A204.1 (cell line): ENCODE results near the gene MTUS2.
"Not testable (repeated sequence)": the region's sequence is repeated elsewhere in the genome, so short reads cannot be mapped to it uniquely, and the experiment has no call there.

ENCODE experiments used
- FAIRE-seq: peaks from 2 replicates; lab custom pipeline; 2012; peaks lifted over from hg19 to GRCh38; lab: Jason Lieb, UNC

The MTUS2 gene

GRCh38 chr13:28964052-28964451 is 143.9 kb downstream of the MTUS2 start:
- no peak for FAIRE-seq

DNA sequence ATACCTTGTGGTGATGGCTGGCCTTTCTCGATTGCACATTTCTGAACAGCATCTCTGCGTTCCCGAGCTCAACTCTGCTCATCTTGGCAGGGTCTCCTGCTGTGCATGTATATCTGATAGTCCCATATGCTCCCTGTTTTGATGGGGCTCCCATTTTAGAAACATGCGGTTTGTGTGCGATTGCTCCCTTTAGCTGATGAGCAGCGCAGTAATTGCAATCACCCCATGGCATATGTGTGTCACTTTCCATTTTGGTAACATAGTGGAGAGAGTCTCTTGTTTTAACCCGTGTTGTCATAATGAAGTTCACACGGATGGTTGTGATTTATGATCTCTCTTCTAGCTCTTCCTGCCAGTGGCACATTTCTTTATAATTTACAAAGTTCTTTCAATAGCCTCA is 144.7 kb downstream of the MTUS2 start:
- FAIRE-seq = no peak

GRCh38 chr13:28967029-28967915 is 147.1 kb downstream of the MTUS2 start:
- no peak for FAIRE-seq

GRCh38 chr13:28976195-28976594 is 156.1 kb downstream of the MTUS2 start:
- no peak for FAIRE-seq

- FAIRE-seq = no peak
These were observed 156.5 kb downstream of the MTUS2 start for GRCh38 chr13:28976636-28977035.

- no peak for FAIRE-seq
These were observed 158.4 kb downstream of the MTUS2 start for GRCh38 chr13:28978574-28978973.

- no peak for FAIRE-seq
These were observed 161.4 kb downstream of the MTUS2 start for GRCh38 chr13:28981530-28981929.

- FAIRE-seq = no peak
These were observed 163.5 kb downstream of the MTUS2 start for GRCh38 chr13:28983641-28984040.

- FAIRE-seq = no peak
These were observed 164.2 kb downstream of the MTUS2 start for GRCh38 chr13:28984326-28984725.

GRCh38 chr13:28984825-28985224 is 164.7 kb downstream of the MTUS2 start:
- no peak for FAIRE-seq

DNA sequence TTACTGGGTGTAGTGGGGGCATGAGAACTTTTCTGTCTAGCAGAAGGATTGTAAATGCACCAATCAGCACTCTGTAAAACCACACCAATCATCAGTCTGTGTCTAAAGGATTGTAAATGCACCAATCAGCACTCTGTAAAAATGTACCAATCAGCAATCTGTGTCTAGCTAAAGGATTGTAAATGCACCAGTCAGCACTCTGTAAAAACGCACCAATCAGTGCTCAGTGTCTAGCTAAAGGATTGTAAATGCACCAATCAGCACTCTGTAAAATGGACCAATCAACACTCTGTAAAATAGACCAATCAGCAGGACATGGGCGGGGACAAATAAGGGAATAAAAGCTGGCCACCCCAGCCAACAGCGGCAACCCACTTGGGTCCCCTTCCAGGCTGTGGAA is 170.2 kb downstream of the MTUS2 start:
- not testable (repeated sequence) for FAIRE-seq

GRCh38 chr13:28991764-28992163 is 171.6 kb downstream of the MTUS2 start:
- FAIRE-seq = no peak

GRCh38 chr13:29000826-29001225 is 180.7 kb downstream of the MTUS2 start:
- FAIRE-seq = no peak

DNA sequence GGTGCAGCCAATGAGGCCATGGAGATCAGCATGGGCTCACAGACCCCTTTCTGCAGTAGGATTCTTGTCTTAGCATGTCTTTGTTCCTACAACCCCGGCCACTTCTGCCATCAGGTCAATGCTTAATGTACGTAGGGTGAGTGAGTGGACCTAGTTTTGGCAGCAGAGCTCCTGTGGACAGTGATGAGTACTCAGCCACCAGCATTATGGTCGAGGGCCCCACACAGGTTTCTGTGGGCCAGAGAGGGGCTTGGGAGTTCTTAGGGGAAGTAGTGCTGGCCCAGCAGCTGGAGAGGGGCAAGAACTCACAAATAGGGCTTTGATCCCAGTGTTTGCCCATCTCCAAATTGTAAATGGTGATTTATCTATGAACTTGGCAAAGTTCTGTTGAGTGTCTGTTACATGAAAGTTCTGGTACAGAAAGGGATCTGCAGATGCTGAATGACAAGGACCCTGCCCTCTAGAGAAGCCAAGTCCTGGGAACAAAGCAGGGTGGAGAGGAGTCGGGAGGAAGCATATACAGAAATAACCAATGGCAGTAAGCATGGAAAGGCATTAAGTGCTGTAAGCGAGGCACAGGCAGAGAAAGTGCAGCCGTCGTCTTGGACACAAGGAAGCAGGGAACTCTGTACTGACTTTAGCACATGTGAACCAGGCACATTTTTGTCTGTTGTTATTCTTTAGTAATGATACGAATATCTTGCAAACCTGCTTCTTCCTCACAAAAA is 185.1 kb downstream of the MTUS2 start:
- no peak for FAIRE-seq

DNA sequence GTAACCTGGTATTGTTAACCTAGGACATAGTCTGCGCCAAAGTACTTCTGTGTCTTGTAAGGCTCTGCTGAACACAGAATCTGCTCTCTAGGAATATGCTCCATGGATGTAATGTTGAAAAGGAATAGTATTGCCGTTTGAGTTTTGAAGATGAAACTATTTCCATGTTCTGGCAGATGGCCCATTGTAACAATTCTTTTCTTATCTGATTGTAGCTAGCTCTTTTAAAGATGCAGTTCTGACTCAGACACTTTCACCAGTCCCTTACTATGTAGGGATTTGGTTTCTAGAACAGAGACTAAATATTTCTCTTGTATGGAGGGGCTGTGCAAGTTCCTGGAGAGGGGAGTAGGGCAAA is 185.6 kb downstream of the MTUS2 start:
- FAIRE-seq = no peak

- no peak for FAIRE-seq
These were observed 186.3 kb downstream of the MTUS2 start for GRCh38 chr13:29006359-29006850.

- no peak for FAIRE-seq
These were observed 188.2 kb downstream of the MTUS2 start for GRCh38 chr13:29008296-29008695.

DNA sequence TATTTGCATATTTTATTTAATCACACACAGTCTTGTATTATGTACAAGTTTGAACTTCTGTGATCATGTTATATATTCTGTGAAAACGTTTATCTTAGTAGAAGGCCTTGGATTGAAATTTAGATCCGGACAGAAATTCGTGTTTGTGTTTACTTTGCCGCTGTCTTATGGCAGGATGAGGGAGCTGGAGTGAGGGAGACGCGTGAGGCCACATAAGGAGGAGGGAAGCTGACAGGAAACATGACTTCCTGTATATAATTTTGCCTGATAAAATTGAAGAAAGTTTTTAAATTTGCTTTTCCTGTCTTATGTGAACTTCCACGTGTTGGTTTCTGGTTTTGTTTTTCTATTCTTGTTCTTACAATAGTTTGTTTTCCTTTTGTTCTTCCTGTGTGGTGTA is 200.2 kb downstream of the MTUS2 start:
- FAIRE-seq = no peak

DNA sequence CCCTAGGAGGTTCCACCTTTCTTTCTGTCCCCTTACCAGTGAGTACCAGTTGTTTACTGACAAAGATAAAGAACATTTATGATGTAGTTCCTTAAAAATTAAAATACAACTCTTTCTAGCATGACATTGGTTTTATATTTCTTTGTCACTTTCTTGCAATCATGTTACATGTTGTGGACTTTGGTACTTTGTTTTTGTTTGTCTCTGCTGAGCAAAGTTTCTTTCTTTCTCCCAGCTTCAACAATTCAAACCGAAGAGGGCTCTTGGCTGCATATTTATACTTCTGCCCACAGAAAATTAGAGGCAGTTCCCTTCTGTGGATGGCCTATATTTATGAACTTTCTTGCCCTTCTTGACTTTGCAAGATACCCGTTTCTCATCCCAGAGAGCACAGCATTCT is 201.2 kb downstream of the MTUS2 start:
- FAIRE-seq = no peak

DNA sequence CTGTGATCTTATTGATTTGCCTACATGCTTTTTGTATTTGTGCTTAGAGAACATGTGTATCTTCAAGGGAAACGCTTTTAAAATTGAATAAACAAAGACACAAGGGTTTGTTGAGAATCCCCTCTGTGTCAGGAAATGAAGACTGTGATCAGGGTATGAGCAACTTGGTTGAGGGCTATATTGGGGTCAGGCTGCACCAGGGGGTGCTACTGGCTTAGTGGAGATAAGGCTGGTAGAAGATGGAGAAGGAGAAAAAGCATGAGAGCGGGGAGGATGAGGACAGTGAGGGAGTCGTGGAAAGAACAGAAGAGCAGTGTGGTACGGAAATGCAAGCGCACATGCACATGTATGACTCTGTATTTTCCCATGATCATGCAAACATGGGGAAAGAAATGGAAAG is 201.6 kb downstream of the MTUS2 start:
- no peak for FAIRE-seq

- FAIRE-seq = no peak
These were observed 202.3 kb downstream of the MTUS2 start for GRCh38 chr13:29022410-29022809.

GRCh38 chr13:29022968-29023367 is 202.8 kb downstream of the MTUS2 start:
- no peak for FAIRE-seq

DNA sequence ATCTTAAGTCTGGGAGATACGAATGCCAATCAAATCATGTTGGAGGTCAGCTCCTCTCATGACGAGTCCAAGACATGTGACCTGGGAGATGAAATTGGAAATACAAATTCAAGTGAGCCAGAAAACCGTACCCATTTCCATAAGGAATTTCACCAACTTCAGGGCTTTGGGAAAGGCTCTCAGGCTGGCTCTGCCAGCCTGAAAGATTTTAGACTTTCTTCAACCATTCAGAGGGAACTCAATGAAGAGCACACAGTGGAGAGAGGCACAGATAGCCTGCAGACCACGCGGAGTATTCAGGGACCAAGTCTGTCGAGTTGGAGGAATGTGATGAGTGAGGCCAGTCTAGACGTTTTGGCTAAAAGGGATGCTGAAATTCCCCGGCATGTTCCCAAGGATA is 204.6 kb downstream of the MTUS2 start:
- FAIRE-seq = no peak

DNA sequence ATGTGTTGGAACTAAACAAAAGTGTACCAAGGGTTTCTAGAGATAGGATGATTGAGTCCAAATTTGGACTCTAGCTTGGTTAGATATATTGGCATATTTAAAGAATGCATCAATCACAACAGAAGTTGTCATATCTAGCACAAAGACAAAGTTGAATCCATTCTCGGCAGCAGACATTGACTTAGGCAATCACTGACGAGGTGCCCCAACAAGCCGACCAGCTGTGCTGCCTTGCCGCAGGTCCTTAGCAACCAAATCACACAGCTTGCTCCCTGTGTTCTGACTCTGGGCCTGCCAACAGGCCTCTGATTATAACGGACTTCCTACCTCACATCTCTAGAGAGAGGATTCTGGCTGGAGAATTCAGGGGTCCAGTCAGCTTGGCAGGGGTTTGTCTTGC is 208.7 kb downstream of the MTUS2 start:
- FAIRE-seq = no peak
